ENCODE data around the gene TNNT3. TPM values are rescaled to one million over a fixed set of nuclear protein-coding genes. Genes with fewer than 3 reads are reported as not detected.

TNNT3 gene
- total RNA-seq, 1 experiment from 2014 or later, result not detected

DNA sequence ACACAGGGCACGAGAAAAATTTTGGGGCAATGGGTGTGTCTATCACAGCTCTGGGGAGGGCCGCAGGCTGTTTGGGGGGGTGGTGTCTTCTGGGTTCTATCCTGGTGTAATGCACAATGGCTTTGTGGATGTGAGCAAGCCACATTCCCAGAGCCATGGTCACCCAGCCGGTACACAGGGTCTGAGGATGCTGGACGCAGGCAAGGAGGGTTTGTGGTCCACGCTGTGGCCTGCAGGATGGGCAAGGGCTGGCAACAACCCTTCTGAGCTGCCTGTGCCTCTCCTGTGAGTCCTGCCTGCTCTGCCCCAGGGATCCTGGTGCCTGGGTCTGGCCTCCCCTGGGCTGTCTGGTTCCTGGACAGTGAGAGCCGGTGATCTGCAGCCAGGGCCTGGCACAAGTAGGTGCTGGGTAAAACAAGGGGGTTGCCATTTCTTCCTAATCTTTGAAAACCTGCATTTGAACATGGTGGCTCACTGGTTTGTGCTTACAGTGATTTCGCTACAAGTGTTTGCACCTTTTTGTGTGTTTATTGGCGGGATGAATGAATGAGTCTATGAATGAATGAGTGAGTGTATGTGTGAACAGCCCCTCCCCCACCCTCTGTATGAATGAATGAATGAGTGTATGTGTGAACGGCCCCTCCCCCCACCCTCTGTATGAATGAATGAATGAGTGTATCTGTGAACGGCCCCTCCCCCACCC is 23.2 kb downstream of the TNNT3 start:
- BruUV-seq (replicated peaks), result no TSS peak
- DNase-seq, result no peak
- H3K27ac Mint-ChIP-seq (ENCODE audit: unreplicated experiment), result no peak overlapping the region
- CTCF ChIA-PET, result no interaction called here
- TF ChIP-seq, protein P1, sequence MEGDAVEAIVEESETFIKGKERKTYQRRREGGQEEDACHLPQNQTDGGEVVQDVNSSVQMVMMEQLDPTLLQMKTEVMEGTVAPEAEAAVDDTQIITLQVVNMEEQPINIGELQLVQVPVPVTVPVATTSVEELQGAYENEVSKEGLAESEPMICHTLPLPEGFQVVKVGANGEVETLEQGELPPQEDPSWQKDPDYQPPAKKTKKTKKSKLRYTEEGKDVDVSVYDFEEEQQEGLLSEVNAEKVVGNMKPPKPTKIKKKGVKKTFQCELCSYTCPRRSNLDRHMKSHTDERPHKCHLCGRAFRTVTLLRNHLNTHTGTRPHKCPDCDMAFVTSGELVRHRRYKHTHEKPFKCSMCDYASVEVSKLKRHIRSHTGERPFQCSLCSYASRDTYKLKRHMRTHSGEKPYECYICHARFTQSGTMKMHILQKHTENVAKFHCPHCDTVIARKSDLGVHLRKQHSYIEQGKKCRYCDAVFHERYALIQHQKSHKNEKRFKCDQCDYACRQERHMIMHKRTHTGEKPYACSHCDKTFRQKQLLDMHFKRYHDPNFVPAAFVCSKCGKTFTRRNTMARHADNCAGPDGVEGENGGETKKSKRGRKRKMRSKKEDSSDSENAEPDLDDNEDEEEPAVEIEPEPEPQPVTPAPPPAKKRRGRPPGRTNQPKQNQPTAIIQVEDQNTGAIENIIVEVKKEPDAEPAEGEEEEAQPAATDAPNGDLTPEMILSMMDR (IDR thresholded peaks at IDR 0.05; ENCODE audit: unreplicated experiment), result no peak
- H3K36me3 Mint-ChIP-seq (ENCODE audit: insufficient read depth, unreplicated experiment), result peaks cover 5% of the 10 kb centered on the region
- peaks cover 25% of the 10 kb centered on the region for H3K27me3 Mint-ChIP-seq (ENCODE audit: unreplicated experiment)
- intact Hi-C loops (cut with micrococcal nuclease; ENCODE audit: unreplicated experiment), result no loop called here
- peaks cover 9% of the 10 kb centered on the region for H3K4me1 Mint-ChIP-seq (ENCODE audit: low read depth, unreplicated experiment)
- H3K4me3 Mint-ChIP-seq (ENCODE audit: low read depth, unreplicated experiment), result no peak overlapping the region
- no peaks in the 10 kb centered on the region for H3K9me3 Mint-ChIP-seq (ENCODE audit: low read depth, unreplicated experiment)

DNA sequence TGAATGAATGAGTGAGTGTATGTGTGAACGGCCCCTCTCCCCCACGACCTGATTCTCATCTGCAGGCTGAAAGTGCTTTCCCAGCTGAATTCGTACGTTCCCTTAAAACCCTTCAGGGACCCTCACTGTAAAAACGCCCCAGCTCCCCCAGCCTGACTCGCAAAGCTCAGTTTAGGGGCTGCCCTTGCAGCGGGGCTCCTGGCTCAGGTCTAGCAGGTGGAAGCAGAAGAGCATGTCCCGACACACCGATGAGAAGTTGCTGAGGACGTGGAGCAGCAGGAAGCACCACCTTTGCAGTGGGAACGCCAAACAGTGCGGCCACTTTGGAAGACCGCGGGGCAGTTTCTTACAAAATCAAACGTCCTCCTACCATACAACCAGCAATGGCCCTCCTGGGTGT is 24.1 kb downstream of the TNNT3 start:
- H3K27ac Mint-ChIP-seq (ENCODE audit: unreplicated experiment), result no peak overlapping the region
- no peak overlapping the region for H3K4me3 Mint-ChIP-seq (ENCODE audit: low read depth, unreplicated experiment)
- no peaks in the 10 kb centered on the region for H3K9me3 Mint-ChIP-seq (ENCODE audit: low read depth, unreplicated experiment)
- no peak for DNase-seq
- TF ChIP-seq, protein P1 (IDR thresholded peaks at IDR 0.05; ENCODE audit: unreplicated experiment), result no peak
- peaks cover 21% of the 10 kb centered on the region for H3K27me3 Mint-ChIP-seq (ENCODE audit: unreplicated experiment)
- CTCF ChIA-PET, result no interaction called here
- peaks cover 5% of the 10 kb centered on the region for H3K36me3 Mint-ChIP-seq (ENCODE audit: insufficient read depth, unreplicated experiment)
- peaks cover 9% of the 10 kb centered on the region for H3K4me1 Mint-ChIP-seq (ENCODE audit: low read depth, unreplicated experiment)
- no TSS peak for BruUV-seq (replicated peaks)
- intact Hi-C loops (cut with micrococcal nuclease; ENCODE audit: unreplicated experiment), result no loop called here

DNA sequence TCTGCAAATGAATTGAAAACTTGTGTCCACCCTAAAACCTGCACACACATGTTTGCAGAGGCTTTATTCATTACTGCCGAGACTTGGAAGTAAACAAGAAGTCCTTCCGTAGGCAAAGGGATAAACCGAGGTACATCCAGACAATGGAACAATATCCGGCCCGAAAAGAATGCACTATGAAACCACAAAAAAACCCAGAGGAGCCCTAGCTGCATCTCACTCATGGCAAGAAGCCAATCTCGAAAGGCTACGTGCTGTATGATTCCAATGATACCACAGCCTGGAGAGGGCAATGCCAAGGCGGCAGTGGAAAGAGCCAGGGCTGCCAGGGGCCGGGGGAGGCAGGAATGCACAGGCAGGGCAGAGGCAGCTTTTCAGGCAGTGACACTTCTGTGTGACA is 24.5 kb downstream of the TNNT3 start:
- BruUV-seq (replicated peaks), result no TSS peak
- peaks cover 5% of the 10 kb centered on the region for H3K36me3 Mint-ChIP-seq (ENCODE audit: insufficient read depth, unreplicated experiment)
- CTCF ChIA-PET, result no interaction called here
- intact Hi-C loops (cut with micrococcal nuclease; ENCODE audit: unreplicated experiment), result no loop called here
- DNase-seq, result no peak
- H3K4me3 Mint-ChIP-seq (ENCODE audit: low read depth, unreplicated experiment), result no peak overlapping the region
- peaks cover 9% of the 10 kb centered on the region for H3K4me1 Mint-ChIP-seq (ENCODE audit: low read depth, unreplicated experiment)
- H3K27ac Mint-ChIP-seq (ENCODE audit: unreplicated experiment), result no peak overlapping the region
- TF ChIP-seq, protein P1 (IDR thresholded peaks at IDR 0.05; ENCODE audit: unreplicated experiment), result no peak
- peaks cover 17% of the 10 kb centered on the region for H3K27me3 Mint-ChIP-seq (ENCODE audit: unreplicated experiment)
- H3K9me3 Mint-ChIP-seq (ENCODE audit: low read depth, unreplicated experiment), result no peaks in the 10 kb centered on the region

DNA sequence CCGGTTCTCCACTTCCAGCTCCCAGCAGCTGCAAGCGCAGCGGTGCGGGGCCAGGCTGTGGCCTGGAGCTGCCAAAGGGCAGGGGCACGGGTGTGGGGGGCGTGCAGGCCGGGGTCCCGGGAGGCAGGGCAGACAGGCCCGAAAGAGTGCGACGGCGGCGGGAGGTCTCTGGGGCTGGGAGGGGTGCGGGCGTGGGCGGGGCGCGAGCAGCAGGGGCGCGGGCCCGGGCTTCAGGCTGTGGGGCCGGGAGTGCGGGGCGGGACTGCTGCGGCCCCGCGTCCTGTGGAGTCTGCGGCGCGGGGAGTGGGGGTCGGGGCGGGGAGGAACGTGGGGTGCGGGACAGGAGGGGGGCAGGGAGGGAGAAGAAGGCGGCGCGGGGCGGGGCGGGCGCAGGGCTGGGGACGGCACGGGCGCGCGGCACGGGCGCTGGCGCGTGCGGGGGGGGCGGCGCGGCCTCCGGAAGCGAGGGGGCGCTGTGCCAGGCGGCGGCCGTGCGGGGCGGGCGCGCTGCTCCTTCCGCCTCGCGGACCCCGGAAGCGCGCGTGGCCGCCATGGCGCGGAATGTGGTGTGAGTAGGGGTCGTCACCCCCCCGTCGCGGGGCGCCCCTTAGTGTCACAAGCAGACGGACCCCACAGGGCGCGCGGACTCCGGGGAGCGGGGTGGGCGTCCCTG is 27.4 kb downstream of the TNNT3 start, which contains the start of gene MRPL23:
Gene MRPL23 (plus strand): TSS at position 521 of the 673 bp plus-strand sequence. CDS start 31 bp downstream, at position 552.
- H3K4me3 Mint-ChIP-seq (ENCODE audit: low read depth, unreplicated experiment), result no peak within 1 kb of the TSS
- no peak within 1 kb of the TSS for H3K27ac Mint-ChIP-seq (ENCODE audit: unreplicated experiment)
- intact Hi-C loops (cut with micrococcal nuclease; ENCODE audit: unreplicated experiment), result no loop called here
- BruUV-seq (replicated peaks), result no TSS peak
- H3K27me3 Mint-ChIP-seq (ENCODE audit: unreplicated experiment), result no peaks in the 10 kb centered on the region
- peaks cover 9% of the 10 kb centered on the region for H3K4me1 Mint-ChIP-seq (ENCODE audit: low read depth, unreplicated experiment)
- TF ChIP-seq, protein P1 (IDR thresholded peaks at IDR 0.05; ENCODE audit: unreplicated experiment), result no peak
- H3K9me3 Mint-ChIP-seq (ENCODE audit: low read depth, unreplicated experiment), result no peaks in the 10 kb centered on the region
- H3K36me3 Mint-ChIP-seq (ENCODE audit: insufficient read depth, unreplicated experiment), result peaks cover 5% of the 10 kb centered on the region
- CTCF ChIA-PET, result interaction anchor here (0.6 to 2.3 kb wide), 3 partner anchors 113 to 380 kb away, joined by 3 to 15 read pairs (median 5); partner anchors contain the start of gene KRTAP5-6
- peak; percentile 22 for DNase-seq
